ENCODE data around the gene FABP3. TPM values are rescaled to one million over a fixed set of nuclear protein-coding genes. Genes with fewer than 3 reads are reported as not detected.

Gene FABP3
- total RNA-seq, 1 experiment from 2014 or later = not detected

GRCh38 chr1:31405578-31406245 lies 32.8 kb upstream of the FABP3 start:
- H3K36me3 ChIP-seq (ENCODE audit: low read depth) = no peaks in the 10 kb centered on the region
- POLR2A ChIA-PET (ENCODE audit: unreplicated experiment) = no interaction called here
- H3F3A ChIP-seq (ENCODE audit: insufficient read depth, low read depth) = no peaks in the 10 kb centered on the region
- no peaks in the 10 kb centered on the region for H3K4me1 ChIP-seq (replicated peaks; ENCODE audit: insufficient read depth)
- H3K9me2 ChIP-seq (ENCODE audit: insufficient read depth) = no peaks in the 10 kb centered on the region
- H3K79me2 ChIP-seq (ENCODE audit: low read depth) = no peaks in the 10 kb centered on the region
- H3K4me3 ChIP-seq = no peak overlapping the region
- H2AFZ ChIP-seq = no peak overlapping the region
- TF ChIP-seq CTCF (conservative IDR thresholded peaks at IDR 0.05) (no peak), EZH2 (IDR thresholded peaks at IDR 0.05; ENCODE audit: low read depth) (no peak)
- H3K27ac ChIP-seq = no peak overlapping the region
- intact Hi-C loops (cut with micrococcal nuclease; ENCODE audit: unreplicated experiment) = no loop called here
- CTCF ChIA-PET = no interaction called here
- H3K4me2 ChIP-seq = no peak overlapping the region
- no peaks in the 10 kb centered on the region for H3K27me3 ChIP-seq (ENCODE audit: insufficient read depth, low read depth)
- H3K9me3 ChIP-seq (ENCODE audit: insufficient read depth, low read depth) = no peaks in the 10 kb centered on the region
- BruUV-seq (replicated peaks) = no TSS peak
- no peaks in the 10 kb centered on the region for H4K20me1 ChIP-seq (ENCODE audit: insufficient read depth)
- DNase-seq = no peak

- Histone ChIP-seq H3K9me2 (ENCODE audit: insufficient read depth) (no peaks in the 10 kb centered on the region), H3K27ac (no peak overlapping the region), H3K79me2 (ENCODE audit: low read depth) (no peaks in the 10 kb centered on the region), H4K20me1 (ENCODE audit: insufficient read depth) (no peaks in the 10 kb centered on the region), H3F3A (ENCODE audit: insufficient read depth, low read depth) (peaks cover 17% of the 10 kb centered on the region), H3K27me3 (ENCODE audit: insufficient read depth, low read depth) (no peaks in the 10 kb centered on the region), H3K4me1 (replicated peaks; ENCODE audit: insufficient read depth) (peaks cover 14% of the 10 kb centered on the region), H3K9me3 (ENCODE audit: insufficient read depth, low read depth) (no peaks in the 10 kb centered on the region), H3K4me2 (no peak overlapping the region), H3K36me3 (ENCODE audit: low read depth) (no peaks in the 10 kb centered on the region), H3K4me3 (no peak overlapping the region), H2AFZ (no peak overlapping the region)
- BruUV-seq (replicated peaks) = no TSS peak
- intact Hi-C loops (cut with micrococcal nuclease; ENCODE audit: unreplicated experiment) = no loop called here
- TF ChIP-seq CTCF (conservative IDR thresholded peaks at IDR 0.05) = no peak
- TF ChIP-seq EZH2 (IDR thresholded peaks at IDR 0.05; ENCODE audit: low read depth) = no peak
- ChIA-PET CTCF (no interaction called here), POLR2A (ENCODE audit: unreplicated experiment) (no interaction called here)
- DNase-seq = no peak
Measured at GRCh38 chr1:31401241-31401640, 28.4 kb upstream of the FABP3 start.

GRCh38 chr1:31400393-31400792 lies 27.5 kb upstream of the FABP3 start:
- CTCF ChIA-PET = no interaction called here

More at GRCh38 chr1:31400393-31400792, 27.5 kb upstream of the FABP3 start:
- no peak overlapping the region for H3K4me2 ChIP-seq
- no peak overlapping the region for H2AFZ ChIP-seq
- H3F3A ChIP-seq (ENCODE audit: insufficient read depth, low read depth) = peaks cover 17% of the 10 kb centered on the region
- H3K9me2 ChIP-seq (ENCODE audit: insufficient read depth) = no peaks in the 10 kb centered on the region
- no peak overlapping the region for H3K27ac ChIP-seq
- BruUV-seq (replicated peaks) = no TSS peak
- no peak overlapping the region for H3K4me3 ChIP-seq
- H3K9me3 ChIP-seq (ENCODE audit: insufficient read depth, low read depth) = no peaks in the 10 kb centered on the region
- no peaks in the 10 kb centered on the region for H3K27me3 ChIP-seq (ENCODE audit: insufficient read depth, low read depth)
- POLR2A ChIA-PET (ENCODE audit: unreplicated experiment) = no interaction called here
- peaks cover 14% of the 10 kb centered on the region for H3K4me1 ChIP-seq (replicated peaks; ENCODE audit: insufficient read depth)
- H3K79me2 ChIP-seq (ENCODE audit: low read depth) = no peaks in the 10 kb centered on the region
- TF ChIP-seq CTCF (conservative IDR thresholded peaks at IDR 0.05) (no peak), EZH2 (IDR thresholded peaks at IDR 0.05; ENCODE audit: low read depth) (no peak)
- H3K36me3 ChIP-seq (ENCODE audit: low read depth) = no peaks in the 10 kb centered on the region
- no peaks in the 10 kb centered on the region for H4K20me1 ChIP-seq (ENCODE audit: insufficient read depth)
- no peak for DNase-seq
- intact Hi-C loops (cut with micrococcal nuclease; ENCODE audit: unreplicated experiment) = no loop called here

Measured in PC-9 (cell line).